GM23338 (cell line): ENCODE measurements around the gene SLC35D1. TPM values are rescaled to one million over a fixed set of nuclear protein-coding genes. Genes with fewer than 3 reads are reported as not detected.

Experiments
- ATAC-seq: fragments of 200-7000 bp; cut with Tn5 transposase; 3 replicates; pipeline ENCODE4 v1.9.1; 2020
- DNase-seq: peaks from one replicate; pipeline ENCODE4 v3.0.0-alpha.2; 2015; ENCODE audit warnings: low spot score
- H2AFZ ChIP-seq: fragments of 200-600 bp; sonication (generic); 2 replicates; pipeline ENCODE4 v1.8.0; 2016; ENCODE audit warnings: antibody characterized with exemption, mild to moderate bottlenecking, moderate library complexity
- H3F3A ChIP-seq: fragments of 200-600 bp; sonication (generic); replicated peaks from 2 replicates; pipeline ENCODE4 v1.8.0; 2017; ENCODE audit warnings: antibody characterized with exemption, mixed run types, low read depth
- H3K27ac ChIP-seq: fragments of 200-600 bp; sonication (generic); 2 replicates; pipeline ENCODE4 v1.6.1; 2016; ENCODE audit warnings: low read depth
- H3K27me3 ChIP-seq: fragments of 200-600 bp; sonication (generic); 2 replicates; pipeline ENCODE4 v1.8.0; 2016; ENCODE audit warnings: mild to moderate bottlenecking, mixed run types, moderate library complexity; ENCODE audit not compliant: insufficient read depth
- H3K36me3 ChIP-seq: fragments of 200-600 bp; sonication (generic); 2 replicates; pipeline ENCODE4 v1.8.0; 2016; ENCODE audit warnings: mild to moderate bottlenecking; ENCODE audit not compliant: insufficient read depth
- H3K4me1 ChIP-seq: fragments of 200-600 bp; sonication (generic); 2 replicates; pipeline ENCODE4 v1.8.0; 2016; ENCODE audit warnings: mild to moderate bottlenecking, moderate library complexity; ENCODE audit not compliant: insufficient read depth
- H3K4me2 ChIP-seq: fragments of 200-600 bp; sonication (generic); 2 replicates; pipeline ENCODE4 v1.7.1; 2017; ENCODE audit warnings: mixed run types
- H3K4me3 ChIP-seq: fragments of 200-600 bp; sonication (generic); 2 replicates; pipeline ENCODE4 v1.6.1; 2016; ENCODE audit warnings: mixed run types
- H3K79me2 ChIP-seq: fragments of 200-600 bp; sonication (generic); replicated peaks from 2 replicates; pipeline ENCODE4 v1.8.0; 2017; ENCODE audit warnings: mild to moderate bottlenecking; ENCODE audit not compliant: insufficient read depth
- H3K9me2 ChIP-seq: fragments of 200-600 bp; sonication (generic); 2 replicates; pipeline ENCODE4 v1.8.0; 2017; ENCODE audit not compliant: insufficient read depth
- H4K20me1 ChIP-seq: fragments of 200-600 bp; sonication (generic); replicated peaks from 2 replicates; pipeline ENCODE4 v1.8.0; 2017; ENCODE audit warnings: mild to moderate bottlenecking; ENCODE audit not compliant: insufficient read depth
- H3K27ac Mint-ChIP-seq: 2 replicates; pipeline ENCODE4 v1.8.0; 2020; ENCODE audit warnings: inconsistent platforms, mild to moderate bottlenecking, moderate library complexity, mixed read lengths
- H3K27me3 Mint-ChIP-seq: 3 replicates; pipeline ENCODE4 v1.8.0; 2022; ENCODE audit warnings: low read depth, mild to moderate bottlenecking, moderate library complexity, mixed read lengths, inconsistent platforms; ENCODE audit not compliant: insufficient read depth, poor library complexity
- H3K36me3 Mint-ChIP-seq: 3 replicates; pipeline ENCODE4 v1.8.0; 2021; ENCODE audit warnings: low read depth, mild to moderate bottlenecking, inconsistent platforms, moderate library complexity, mixed read lengths
- H3K4me1 Mint-ChIP-seq: 3 replicates; pipeline ENCODE4 v1.8.0; 2020; ENCODE audit warnings: mild to moderate bottlenecking, inconsistent platforms, mixed read lengths
- H3K4me3 Mint-ChIP-seq: 3 replicates; pipeline ENCODE4 v1.8.0; 2021; ENCODE audit warnings: moderate library complexity, mild to moderate bottlenecking, inconsistent platforms, mixed read lengths
- H3K9me3 Mint-ChIP-seq: 3 replicates; pipeline ENCODE4 v1.8.0; 2020; ENCODE audit warnings: moderate library complexity, mild to moderate bottlenecking, inconsistent platforms, mixed read lengths
- EZH2 ChIP-seq: fragments of 200-600 bp; sonication (generic); IDR thresholded peaks from one replicate; pipeline ENCODE4 v1.8.0; 2017; ENCODE audit warnings: antibody characterized with exemption, mild to moderate bottlenecking, low read depth; ENCODE audit not compliant: unreplicated experiment
- EZH2phosphoT487 ChIP-seq: fragments of 200-600 bp; sonication (generic); IDR thresholded peaks from one replicate; pipeline ENCODE4 v1.8.1; 2018; ENCODE audit warnings: antibody characterized with exemption; ENCODE audit not compliant: unreplicated experiment
- JUNB ChIP-seq: IDR thresholded peaks from one replicate; pipeline ENCODE4 v1.6.1; 2016; ENCODE audit warnings: antibody characterized with exemption; ENCODE audit not compliant: unreplicated experiment
- NANOG ChIP-seq: IDR thresholded peaks from 2 replicates; pipeline ENCODE4 v1.6.1; 2016; ENCODE audit warnings: antibody characterized with exemption, borderline replicate concordance
- POLR2AphosphoS5 ChIP-seq: IDR thresholded peaks from 2 replicates; pipeline ENCODE4 v1.6.1; 2016; ENCODE audit warnings: antibody characterized with exemption, low read depth
- ZNF114 ChIP-seq: fragments of 250-450 bp; sonication (Bioruptor Pico); IDR thresholded peaks from 2 replicates; pipeline ENCODE4 v1.5.0; 2020; ENCODE audit warnings: mild to moderate bottlenecking, moderate library complexity
- ZNF331 ChIP-seq: fragments of 250-450 bp; sonication (Bioruptor Pico); IDR thresholded peaks from 2 replicates; pipeline ENCODE4 v1.5.0; 2020; ENCODE audit warnings: low read depth, mild to moderate bottlenecking, moderate library complexity
- polyA plus RNA-seq: library from polyadenylated mRNA; unstranded; fragments of >200 nt; fragmentation: Nextera tagmentation; extraction: Ambion mirVana; gene quantifications from 2 replicates; pipeline ENCODE4 v1.2.1, GENCODE V29; 2016
- total RNA-seq: library from RNA; depleted of rRNA; stranded (reverse); fragments of >200 nt; shearing (Covaris generic); gene quantifications from 2 replicates; pipeline ENCODE4 v1.2.3, GENCODE V29; 2014
- TF ChIP-seq, protein P1 (sequence below), 2 experiments: fragments of 200-600 bp in 1 of 2; sonication (generic) in 1 of 2; conservative IDR thresholded peaks; 2 replicates each; pipeline versions ENCODE4 v1.5.1 to v1.6.1; 2016 to 2017; ENCODE audit warnings: antibody characterized with exemption in 2 of 2, low read depth in 2 of 2, mild to moderate bottlenecking in 2 of 2, moderate library complexity in 1 of 2
- TF ChIP-seq, protein P2 (sequence below): IDR thresholded peaks from one replicate; pipeline ENCODE4 v1.6.1; 2018; ENCODE audit warnings: antibody characterized with exemption; ENCODE audit not compliant: unreplicated experiment
- TF ChIP-seq, protein P3 (sequence below): fragments of 250-450 bp; sonication (Bioruptor Pico); IDR thresholded peaks from 2 replicates; pipeline ENCODE4 v1.5.0; 2020; ENCODE audit warnings: mild to moderate bottlenecking, moderate library complexity
- TF ChIP-seq, protein P4 (sequence below): IDR thresholded peaks from 2 replicates; pipeline ENCODE4 v1.6.1; 2016; ENCODE audit warnings: antibody characterized with exemption

The SLC35D1 gene
- total and polyA plus RNA-seq, 2 experiments from 2014 or later, result 0.68 to 2.8 TPM

DNA sequence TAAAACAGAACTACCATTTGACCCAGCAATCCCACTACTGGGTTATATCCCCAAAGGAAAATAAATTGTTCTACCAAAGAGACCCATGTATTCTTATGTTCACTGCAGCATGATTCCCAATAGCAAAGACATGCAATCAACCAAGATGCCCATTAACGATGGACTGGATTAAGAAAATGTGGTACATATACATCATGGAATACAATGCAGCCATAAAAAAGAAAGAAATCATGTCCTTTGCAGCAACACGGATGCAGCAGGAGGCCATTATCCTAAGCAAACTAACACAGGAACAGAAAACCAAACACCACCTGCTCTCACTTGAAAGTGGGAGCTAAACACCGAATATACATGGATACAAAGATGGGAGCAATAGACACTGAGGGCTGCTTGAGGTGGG lies 44.2 kb downstream of the SLC35D1 start (continued):
- TF ChIP-seq, protein P1, sequence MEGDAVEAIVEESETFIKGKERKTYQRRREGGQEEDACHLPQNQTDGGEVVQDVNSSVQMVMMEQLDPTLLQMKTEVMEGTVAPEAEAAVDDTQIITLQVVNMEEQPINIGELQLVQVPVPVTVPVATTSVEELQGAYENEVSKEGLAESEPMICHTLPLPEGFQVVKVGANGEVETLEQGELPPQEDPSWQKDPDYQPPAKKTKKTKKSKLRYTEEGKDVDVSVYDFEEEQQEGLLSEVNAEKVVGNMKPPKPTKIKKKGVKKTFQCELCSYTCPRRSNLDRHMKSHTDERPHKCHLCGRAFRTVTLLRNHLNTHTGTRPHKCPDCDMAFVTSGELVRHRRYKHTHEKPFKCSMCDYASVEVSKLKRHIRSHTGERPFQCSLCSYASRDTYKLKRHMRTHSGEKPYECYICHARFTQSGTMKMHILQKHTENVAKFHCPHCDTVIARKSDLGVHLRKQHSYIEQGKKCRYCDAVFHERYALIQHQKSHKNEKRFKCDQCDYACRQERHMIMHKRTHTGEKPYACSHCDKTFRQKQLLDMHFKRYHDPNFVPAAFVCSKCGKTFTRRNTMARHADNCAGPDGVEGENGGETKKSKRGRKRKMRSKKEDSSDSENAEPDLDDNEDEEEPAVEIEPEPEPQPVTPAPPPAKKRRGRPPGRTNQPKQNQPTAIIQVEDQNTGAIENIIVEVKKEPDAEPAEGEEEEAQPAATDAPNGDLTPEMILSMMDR (conservative IDR thresholded peaks at IDR 0.05; ENCODE audit: low read depth in 2 of 2), result no peak

DNA sequence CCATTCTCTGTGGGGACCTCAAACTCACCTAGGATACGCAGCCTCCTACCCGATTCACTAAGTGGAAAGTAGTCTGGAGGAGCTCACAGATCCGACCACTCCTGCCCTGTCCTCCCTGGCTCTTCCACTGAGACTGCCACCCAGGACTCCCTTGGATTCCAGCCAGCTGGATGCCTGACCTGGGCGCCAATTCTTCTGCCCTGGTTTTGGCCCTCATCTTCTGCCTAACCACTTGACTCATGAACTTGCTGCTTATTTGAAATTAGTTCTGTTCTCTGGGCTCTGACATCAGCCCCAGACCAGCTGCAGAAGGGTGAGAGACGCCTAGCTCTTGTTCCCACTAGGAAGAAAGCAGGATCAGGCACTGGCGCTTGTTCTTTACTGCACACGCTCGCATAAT lies 48.9 kb downstream of the SLC35D1 start:
- Mint-ChIP-seq H3K27ac (no peak overlapping the region), H3K36me3 (no peaks in the 10 kb centered on the region), H3K4me1 (no peaks in the 10 kb centered on the region), H3K4me3 (no peak overlapping the region), H3K27me3 (no peaks in the 10 kb centered on the region), H3K9me3 (no peaks in the 10 kb centered on the region)
- ATAC-seq, result no peak
- Histone ChIP-seq H3K36me3 (no peaks in the 10 kb centered on the region), H3F3A (no peaks in the 10 kb centered on the region), H3K9me2 (no peaks in the 10 kb centered on the region), H3K27ac (no peak overlapping the region), H2AFZ (no peak overlapping the region), H3K4me1 (no peaks in the 10 kb centered on the region), H3K79me2 (no peaks in the 10 kb centered on the region), H4K20me1 (no peaks in the 10 kb centered on the region), H3K4me3 (no peak overlapping the region), H3K27me3 (no peaks in the 10 kb centered on the region), H3K4me2 (no peak overlapping the region)
- no peak for DNase-seq
- TF ChIP-seq EZH2phosphoT487, result no peak
- TF ChIP-seq, protein P2, sequence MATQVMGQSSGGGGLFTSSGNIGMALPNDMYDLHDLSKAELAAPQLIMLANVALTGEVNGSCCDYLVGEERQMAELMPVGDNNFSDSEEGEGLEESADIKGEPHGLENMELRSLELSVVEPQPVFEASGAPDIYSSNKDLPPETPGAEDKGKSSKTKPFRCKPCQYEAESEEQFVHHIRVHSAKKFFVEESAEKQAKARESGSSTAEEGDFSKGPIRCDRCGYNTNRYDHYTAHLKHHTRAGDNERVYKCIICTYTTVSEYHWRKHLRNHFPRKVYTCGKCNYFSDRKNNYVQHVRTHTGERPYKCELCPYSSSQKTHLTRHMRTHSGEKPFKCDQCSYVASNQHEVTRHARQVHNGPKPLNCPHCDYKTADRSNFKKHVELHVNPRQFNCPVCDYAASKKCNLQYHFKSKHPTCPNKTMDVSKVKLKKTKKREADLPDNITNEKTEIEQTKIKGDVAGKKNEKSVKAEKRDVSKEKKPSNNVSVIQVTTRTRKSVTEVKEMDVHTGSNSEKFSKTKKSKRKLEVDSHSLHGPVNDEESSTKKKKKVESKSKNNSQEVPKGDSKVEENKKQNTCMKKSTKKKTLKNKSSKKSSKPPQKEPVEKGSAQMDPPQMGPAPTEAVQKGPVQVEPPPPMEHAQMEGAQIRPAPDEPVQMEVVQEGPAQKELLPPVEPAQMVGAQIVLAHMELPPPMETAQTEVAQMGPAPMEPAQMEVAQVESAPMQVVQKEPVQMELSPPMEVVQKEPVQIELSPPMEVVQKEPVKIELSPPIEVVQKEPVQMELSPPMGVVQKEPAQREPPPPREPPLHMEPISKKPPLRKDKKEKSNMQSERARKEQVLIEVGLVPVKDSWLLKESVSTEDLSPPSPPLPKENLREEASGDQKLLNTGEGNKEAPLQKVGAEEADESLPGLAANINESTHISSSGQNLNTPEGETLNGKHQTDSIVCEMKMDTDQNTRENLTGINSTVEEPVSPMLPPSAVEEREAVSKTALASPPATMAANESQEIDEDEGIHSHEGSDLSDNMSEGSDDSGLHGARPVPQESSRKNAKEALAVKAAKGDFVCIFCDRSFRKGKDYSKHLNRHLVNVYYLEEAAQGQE, result no peak
- TF ChIP-seq, protein P3, sequence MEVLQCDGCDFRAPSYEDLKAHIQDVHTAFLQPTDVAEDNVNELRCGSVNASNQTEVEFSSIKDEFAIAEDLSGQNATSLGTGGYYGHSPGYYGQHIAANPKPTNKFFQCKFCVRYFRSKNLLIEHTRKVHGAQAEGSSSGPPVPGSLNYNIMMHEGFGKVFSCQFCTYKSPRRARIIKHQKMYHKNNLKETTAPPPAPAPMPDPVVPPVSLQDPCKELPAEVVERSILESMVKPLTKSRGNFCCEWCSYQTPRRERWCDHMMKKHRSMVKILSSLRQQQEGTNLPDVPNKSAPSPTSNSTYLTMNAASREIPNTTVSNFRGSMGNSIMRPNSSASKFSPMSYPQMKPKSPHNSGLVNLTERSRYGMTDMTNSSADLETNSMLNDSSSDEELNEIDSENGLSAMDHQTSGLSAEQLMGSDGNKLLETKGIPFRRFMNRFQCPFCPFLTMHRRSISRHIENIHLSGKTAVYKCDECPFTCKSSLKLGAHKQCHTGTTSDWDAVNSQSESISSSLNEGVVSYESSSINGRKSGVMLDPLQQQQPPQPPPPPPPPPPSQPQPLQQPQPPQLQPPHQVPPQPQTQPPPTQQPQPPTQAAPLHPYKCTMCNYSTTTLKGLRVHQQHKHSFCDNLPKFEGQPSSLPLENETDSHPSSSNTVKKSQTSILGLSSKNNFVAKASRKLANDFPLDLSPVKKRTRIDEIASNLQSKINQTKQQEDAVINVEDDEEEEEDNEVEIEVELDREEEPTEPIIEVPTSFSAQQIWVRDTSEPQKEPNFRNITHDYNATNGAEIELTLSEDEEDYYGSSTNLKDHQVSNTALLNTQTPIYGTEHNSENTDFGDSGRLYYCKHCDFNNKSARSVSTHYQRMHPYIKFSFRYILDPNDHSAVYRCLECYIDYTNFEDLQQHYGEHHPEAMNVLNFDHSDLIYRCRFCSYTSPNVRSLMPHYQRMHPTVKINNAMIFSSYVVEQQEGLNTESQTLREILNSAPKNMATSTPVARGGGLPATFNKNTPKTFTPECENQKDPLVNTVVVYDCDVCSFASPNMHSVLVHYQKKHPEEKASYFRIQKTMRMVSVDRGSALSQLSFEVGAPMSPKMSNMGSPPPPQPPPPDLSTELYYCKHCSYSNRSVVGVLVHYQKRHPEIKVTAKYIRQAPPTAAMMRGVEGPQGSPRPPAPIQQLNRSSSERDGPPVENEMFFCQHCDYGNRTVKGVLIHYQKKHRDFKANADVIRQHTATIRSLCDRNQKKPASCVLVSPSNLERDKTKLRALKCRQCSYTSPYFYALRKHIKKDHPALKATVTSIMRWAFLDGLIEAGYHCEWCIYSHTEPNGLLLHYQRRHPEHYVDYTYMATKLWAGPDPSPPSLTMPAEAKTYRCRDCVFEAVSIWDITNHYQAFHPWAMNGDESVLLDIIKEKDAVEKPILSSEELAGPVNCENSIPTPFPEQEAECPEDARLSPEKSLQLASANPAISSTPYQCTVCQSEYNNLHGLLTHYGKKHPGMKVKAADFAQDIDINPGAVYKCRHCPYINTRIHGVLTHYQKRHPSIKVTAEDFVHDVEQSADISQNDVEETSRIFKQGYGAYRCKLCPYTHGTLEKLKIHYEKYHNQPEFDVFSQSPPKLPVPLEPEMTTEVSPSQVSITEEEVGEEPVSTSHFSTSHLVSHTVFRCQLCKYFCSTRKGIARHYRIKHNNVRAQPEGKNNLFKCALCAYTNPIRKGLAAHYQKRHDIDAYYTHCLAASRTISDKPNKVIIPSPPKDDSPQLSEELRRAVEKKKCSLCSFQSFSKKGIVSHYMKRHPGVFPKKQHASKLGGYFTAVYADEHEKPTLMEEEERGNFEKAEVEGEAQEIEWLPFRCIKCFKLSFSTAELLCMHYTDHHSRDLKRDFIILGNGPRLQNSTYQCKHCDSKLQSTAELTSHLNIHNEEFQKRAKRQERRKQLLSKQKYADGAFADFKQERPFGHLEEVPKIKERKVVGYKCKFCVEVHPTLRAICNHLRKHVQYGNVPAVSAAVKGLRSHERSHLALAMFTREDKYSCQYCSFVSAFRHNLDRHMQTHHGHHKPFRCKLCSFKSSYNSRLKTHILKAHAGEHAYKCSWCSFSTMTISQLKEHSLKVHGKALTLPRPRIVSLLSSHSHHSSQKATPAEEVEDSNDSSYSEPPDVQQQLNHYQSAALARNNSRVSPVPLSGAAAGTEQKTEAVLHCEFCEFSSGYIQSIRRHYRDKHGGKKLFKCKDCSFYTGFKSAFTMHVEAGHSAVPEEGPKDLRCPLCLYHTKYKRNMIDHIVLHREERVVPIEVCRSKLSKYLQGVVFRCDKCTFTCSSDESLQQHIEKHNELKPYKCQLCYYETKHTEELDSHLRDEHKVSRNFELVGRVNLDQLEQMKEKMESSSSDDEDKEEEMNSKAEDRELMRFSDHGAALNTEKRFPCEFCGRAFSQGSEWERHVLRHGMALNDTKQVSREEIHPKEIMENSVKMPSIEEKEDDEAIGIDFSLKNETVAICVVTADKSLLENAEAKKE (CRISPR knock-in tag), result no peak
- no peak for TF ChIP-seq EZH2
- no peak for TF ChIP-seq ZNF331 (CRISPR knock-in tag)
- TF ChIP-seq JUNB, result no peak
- TF ChIP-seq NANOG, result no peak
- TF ChIP-seq, protein P1 (conservative IDR thresholded peaks at IDR 0.05; ENCODE audit: low read depth in 2 of 2), result no peak
- TF ChIP-seq POLR2AphosphoS5, result no peak
- TF ChIP-seq, protein P4, sequence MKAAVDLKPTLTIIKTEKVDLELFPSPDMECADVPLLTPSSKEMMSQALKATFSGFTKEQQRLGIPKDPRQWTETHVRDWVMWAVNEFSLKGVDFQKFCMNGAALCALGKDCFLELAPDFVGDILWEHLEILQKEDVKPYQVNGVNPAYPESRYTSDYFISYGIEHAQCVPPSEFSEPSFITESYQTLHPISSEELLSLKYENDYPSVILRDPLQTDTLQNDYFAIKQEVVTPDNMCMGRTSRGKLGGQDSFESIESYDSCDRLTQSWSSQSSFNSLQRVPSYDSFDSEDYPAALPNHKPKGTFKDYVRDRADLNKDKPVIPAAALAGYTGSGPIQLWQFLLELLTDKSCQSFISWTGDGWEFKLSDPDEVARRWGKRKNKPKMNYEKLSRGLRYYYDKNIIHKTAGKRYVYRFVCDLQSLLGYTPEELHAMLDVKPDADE, result no peak
- no peak for TF ChIP-seq ZNF114 (CRISPR knock-in tag)
